ENCODE data around the gene SMS.

DNA sequence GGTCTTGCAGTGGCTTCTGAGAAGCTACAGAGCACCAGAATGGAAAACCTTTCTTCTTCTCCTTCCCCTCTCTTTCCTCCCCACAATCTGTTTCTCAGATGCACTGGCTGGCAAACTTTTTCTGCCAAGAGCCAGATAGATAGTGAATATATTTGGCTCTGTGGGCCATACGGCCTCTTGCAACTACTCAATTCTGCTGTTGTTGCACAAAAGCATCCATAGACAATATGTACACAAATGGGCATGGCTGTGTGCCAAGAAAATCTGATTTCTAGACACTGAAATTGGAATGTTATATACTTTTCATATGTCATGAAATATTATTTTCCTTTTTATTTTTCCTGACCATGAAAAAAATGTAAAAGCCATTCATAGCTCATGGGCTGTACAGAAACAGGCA is 94.7 kb downstream of the SMS start:
- TF ChIP-seq CTCF (conservative IDR thresholded peaks at IDR 0.05; ENCODE audit: low read depth, low read length): no peak
- no peak for TF ChIP-seq EZH2 (IDR thresholded peaks at IDR 0.05; ENCODE audit: low read length, unreplicated experiment)

All from PC-3 (cell line).